ENCODE data around the gene RAB3B.

DNA sequence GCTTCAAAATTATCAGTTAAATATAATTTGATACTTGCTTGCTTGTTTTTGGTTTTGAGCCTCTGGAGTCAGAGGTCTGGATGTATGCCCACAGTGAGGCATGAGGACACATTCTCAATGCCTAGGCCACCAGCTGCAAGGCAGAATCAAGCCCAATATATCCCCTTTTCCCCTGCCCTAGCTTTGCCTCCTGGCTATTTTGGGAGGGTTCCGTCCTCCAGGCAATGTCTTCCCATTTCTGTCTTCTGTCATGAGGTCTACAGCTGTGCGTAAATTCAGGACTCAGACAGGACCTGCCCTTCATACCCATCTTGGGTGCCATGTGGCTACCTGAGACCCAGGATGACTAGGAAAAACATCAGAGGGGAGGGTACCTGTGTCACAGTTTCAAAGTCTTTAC is 131.2 kb downstream of the RAB3B start:
- no peak for TF ChIP-seq GATA2 (IDR thresholded peaks at IDR 0.05; ENCODE audit: low read depth, low read length)
- TF ChIP-seq GATA3 (IDR thresholded peaks at IDR 0.05; ENCODE audit: low read depth, low read length): no peak
